HepG2 (cell line): Measurements from ENCODE around the gene TOLLIP. TPM values are rescaled to one million over a fixed set of nuclear protein-coding genes. Genes with fewer than 3 reads are reported as not detected.

ENCODE experiments used
- ATAC-seq: fragments of 200-7000 bp; cut with Tn5 transposase; 3 replicates; pipeline ENCODE4 v1.9.1; 2020; ENCODE audit warnings: mild to moderate bottlenecking, moderate library complexity
- BruUV-seq: library from RNA; stranded (reverse); fragments of 400-500 nt; replicated peaks from 2 replicates; lab custom pipeline; 2021; lab: Mats Ljungman, UMichigan
- CTCF ChIA-PET: fragments of 300-600 bp; formaldehyde crosslinking; extraction: SDS; loops from one replicate; lab custom pipeline; 2021; ENCODE audit warnings: low total read pairs, inconsistent platforms, low intra/inter-chr PET ratio; lab: Yijun Ruan, JAX
- POLR2A ChIA-PET: fragments of 350-600 bp; sonication (Branson Sonifier 250); formaldehyde crosslinking; loops from one replicate; lab custom pipeline; 2020; ENCODE audit warnings: antibody characterized with exemption, inconsistent platforms; lab: Yijun Ruan, JAX
- DNase-seq: peaks from one replicate; pipeline ENCODE4 v3.0.0-alpha.2; 2015; ENCODE audit warnings: low spot score
- FAIRE-seq: peaks from 3 replicates; lab custom pipeline; 2011; peaks lifted over from hg19 to GRCh38; lab: Jason Lieb, UNC
- H2AFZ ChIP-seq: one replicate; pipeline ENCODE4 v1.6.1; 2011; ENCODE audit warnings: low read length, inconsistent platforms
- H3K27ac ChIP-seq: fragments of 300-600 bp; 3 replicates; pipeline ENCODE4 v1.8.0; 2011; ENCODE audit warnings: mixed run types, mild to moderate bottlenecking, mixed read lengths, low read length, inconsistent platforms; ENCODE audit not compliant: insufficient read depth; ENCODE audit errors: extremely low read length
- H3K27me3 ChIP-seq, 2 experiments: fragments of 200-600 bp in 1 of 2; 2 replicates in 1 of 2; 3 replicates in 1 of 2; pipeline versions ENCODE4 v1.6.0 to v1.8.0; 2011; ENCODE audit warnings: low read length in 2 of 2, mild to moderate bottlenecking in 2 of 2, moderate library complexity in 2 of 2, inconsistent platforms in 1 of 2; ENCODE audit not compliant: insufficient read depth in 2 of 2, control insufficient read depth in 1 of 2
- H3K36me3 ChIP-seq, 2 experiments: fragments of 200-600 bp in 1 of 2; replicated peaks in 1 of 2; 2 replicates in 1 of 2; 3 replicates in 1 of 2; pipeline versions ENCODE4 v1.5.1 to v1.8.0; 2011; ENCODE audit warnings: low read length in 2 of 2, inconsistent platforms in 1 of 2; ENCODE audit not compliant: insufficient read depth in 2 of 2, control insufficient read depth in 1 of 2
- H3K4me1 ChIP-seq: 2 replicates; pipeline ENCODE4 v1.5.1; 2012; ENCODE audit warnings: low read length, inconsistent platforms; ENCODE audit not compliant: insufficient read depth
- H3K4me2 ChIP-seq: 2 replicates; pipeline ENCODE4 v1.6.0; 2011; ENCODE audit warnings: low read depth, low read length, inconsistent platforms
- H3K4me3 ChIP-seq, 3 experiments: fragments of 200-600 bp in 1 of 3; sonication (generic), shearing (Covaris generic) in 1 of 3; replicated peaks in 1 of 3; 2 replicates each; pipeline ENCODE4 v1.5.1; 2011 to 2016; ENCODE audit warnings: low read length in 3 of 3, inconsistent platforms in 2 of 3, low read depth in 2 of 3, mild to moderate bottlenecking in 2 of 3, control low read depth in 1 of 3, mixed read lengths in 1 of 3; ENCODE audit not compliant: insufficient read depth in 1 of 3
- H3K79me2 ChIP-seq: one replicate; pipeline ENCODE4 v1.6.1; 2011; ENCODE audit warnings: low read length, inconsistent platforms; ENCODE audit not compliant: insufficient read depth
- H3K9ac ChIP-seq: 2 replicates; pipeline ENCODE4 v1.6.0; 2011; ENCODE audit warnings: mild to moderate bottlenecking, low read depth, low read length, inconsistent platforms; ENCODE audit not compliant: insufficient read depth
- H3K9me3 ChIP-seq: 2 replicates; pipeline ENCODE4 v1.5.1; 2012; ENCODE audit warnings: mild to moderate bottlenecking, low read length
- H4K20me1 ChIP-seq: 2 replicates; pipeline ENCODE4 v1.6.0; 2011; ENCODE audit warnings: inconsistent platforms, mild to moderate bottlenecking, low read length, moderate library complexity; ENCODE audit not compliant: insufficient read depth
- AGO2 ChIP-seq: fragments of 200-400 bp; formaldehyde crosslinking; optimal IDR thresholded peaks from 2 replicates; pipeline ENCODE3; 2017; ENCODE audit warnings: mild to moderate bottlenecking, low read depth, low read length, moderate library complexity
- EEA1 ChIP-seq: sonication (generic); formaldehyde crosslinking; IDR thresholded peaks from 2 replicates; pipeline ENCODE4 v1.5.1; 2020; ENCODE audit warnings: mild to moderate bottlenecking, missing genetic modification reagents, borderline replicate concordance
- POLR2AphosphoS2 ChIP-seq: IDR thresholded peaks from 2 replicates; pipeline ENCODE4 v1.6.1; 2011; ENCODE audit warnings: low read depth, low read length, improper control_type of control experiment
- WGBS: methylation state at CpG from one replicate; pipeline ENCODE4 v1.1.6; 2017; ENCODE audit warnings: low lambda C conversion rate; 5-methylcytosine and 5-hydroxymethylcytosine counted together
- in situ Hi-C: cut with HindIII; loops from 2 replicates; pipeline ENCODE4 v1.10.0; 2017; ENCODE audit warnings: low pct_unique_long_range_greater_than_20kb; ENCODE audit not compliant: extremely low pct_ligation_motif_present
- intact Hi-C: fragments of 100-400 bp; cut with micrococcal nuclease; formaldehyde crosslinking; loops from one replicate; pipeline ENCODE4 v1.10.0; 2022; ENCODE audit not compliant: unreplicated experiment
- polyA plus RNA-seq, 8 experiments: library from polyadenylated mRNA; depleted of rRNA in 3 of 8; stranded (reverse) in 7 of 8; unstranded in 1 of 8; fragments of >200 nt; fragmentation: Illumina TruSeq in 4 of 8; extraction: Trizol in 4 of 8; gene quantifications; 2 replicates each; pipeline versions ENCODE4 v1.2.1 to v1.2.3, GENCODE V29; 2011 to 2016; ENCODE audit warnings: low read depth in 4 of 8, missing spikeins in 1 of 8, mixed read lengths in 1 of 8; ENCODE audit not compliant: insufficient read depth in 1 of 8
- total RNA-seq, 5 experiments: library from RNA; depleted of rRNA; stranded (reverse); fragments of >200 nt; fragmentation: Illumina TruSeq; extraction: Trizol; gene quantifications; 2 replicates each; pipeline ENCODE4 v1.2.3, GENCODE V29; 2016; ENCODE audit warnings: low read depth in 1 of 5

Gene TOLLIP
- total and polyA plus RNA-seq, 2 of the 13 experiments (the other 11 are each of a cell fraction or from before 2014, with no cell fraction given), result 25.9 to 47.5 TPM

DNA sequence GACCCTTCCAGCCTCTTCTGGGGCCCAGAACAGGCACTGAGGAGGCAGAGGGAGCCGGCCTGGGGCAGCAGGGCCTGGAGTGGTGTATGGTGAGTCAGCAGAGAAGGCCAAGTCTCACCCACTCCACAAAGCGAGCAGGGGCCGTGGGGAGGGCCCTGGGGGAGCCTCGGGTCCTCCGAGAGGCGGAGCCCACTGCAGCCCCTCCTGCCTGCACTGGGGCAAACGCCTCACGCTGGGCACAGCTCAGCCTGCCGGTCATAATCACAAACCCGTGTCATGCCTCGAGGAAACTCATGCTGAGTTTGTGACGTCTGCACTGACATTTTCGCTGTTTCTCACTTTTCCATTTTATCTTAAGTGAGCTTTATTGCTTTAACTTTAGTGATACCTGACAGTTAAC is 38.4 kb downstream of the TOLLIP start:
- no peak overlapping the region for H3K4me2 ChIP-seq
- intact Hi-C loops, result no loop called here
- H3K9ac ChIP-seq, result no peak overlapping the region
- no peaks in the 10 kb centered on the region for H3K79me2 ChIP-seq
- POLR2A ChIA-PET, result no interaction called here
- H4K20me1 ChIP-seq, result no peaks in the 10 kb centered on the region
- H3K4me1 ChIP-seq, result no peaks in the 10 kb centered on the region
- WGBS, result 87% methylated on average over 10 of the region's 13 CpGs
- FAIRE-seq (no peak), ATAC-seq (peak; percentile 25; the same call in 2 of the 3 replicates), DNase-seq (no peak)
- no peak overlapping the region for H2AFZ ChIP-seq
- TF ChIP-seq POLR2AphosphoS2 (no peak), AGO2 (peak; percentile 35)
- H3K27me3 ChIP-seq, result no peaks in the 10 kb centered on the region
- peaks cover 3 to 12% of the 10 kb centered on the region in 2 experiments; a peak in 4 of 5 replicates for H3K36me3 ChIP-seq
- H3K9me3 ChIP-seq, result no peaks in the 10 kb centered on the region
- H3K27ac ChIP-seq, result no peak overlapping the region
- no TSS peak for BruUV-seq
- CTCF ChIA-PET, result no interaction called here
- no peak overlapping the region for H3K4me3 ChIP-seq
- in situ Hi-C loops, result no loop called here

GRCh38 chr11:1270476-1270875 is 39.0 kb downstream of the TOLLIP start:
- no peaks in the 10 kb centered on the region for H3K4me1 ChIP-seq
- H3K27me3 ChIP-seq, result no peaks in the 10 kb centered on the region
- ATAC-seq, result peak; percentile 23
- ChIA-PET POLR2A (no interaction called here), CTCF (no interaction called here)
- no peak for DNase-seq
- no peak overlapping the region for H2AFZ ChIP-seq
- H3K79me2 ChIP-seq, result no peaks in the 10 kb centered on the region
- no peak overlapping the region for H3K9ac ChIP-seq
- peaks cover 1 to 8% of the 10 kb centered on the region in 2 experiments; a peak in 3 of 5 replicates for H3K36me3 ChIP-seq
- peaks cover 5% of the 10 kb centered on the region; the same call in 1 of the 2 replicates for H3K9me3 ChIP-seq
- no peak overlapping the region for H3K4me2 ChIP-seq
- no peak overlapping the region for H3K4me3 ChIP-seq
- in situ Hi-C loops (no loop called here), intact Hi-C loops (no loop called here)
- WGBS, result 97% methylated on average over 6 of the region's 10 CpGs
- BruUV-seq, result no TSS peak
- TF ChIP-seq AGO2 (peak; percentile 20), EEA1 (CRISPR knock-in tag) (no peak)
- FAIRE-seq, result no peak
- H3K27ac ChIP-seq, result no peak overlapping the region
- H4K20me1 ChIP-seq, result no peaks in the 10 kb centered on the region
